IPS-NIHi7 (cell line): ENCODE measurements around the gene QDPR.
"Not testable (repeated sequence)": the region's sequence is repeated elsewhere in the genome, so short reads cannot be mapped to it uniquely, and the experiment has no call there.

Source experiments
- DNase-seq: peaks from one replicate; pipeline ENCODE4 v3.0.0; 2012; ENCODE audit warnings: mixed read lengths; ENCODE audit errors: extremely low spot score

QDPR gene

DNA sequence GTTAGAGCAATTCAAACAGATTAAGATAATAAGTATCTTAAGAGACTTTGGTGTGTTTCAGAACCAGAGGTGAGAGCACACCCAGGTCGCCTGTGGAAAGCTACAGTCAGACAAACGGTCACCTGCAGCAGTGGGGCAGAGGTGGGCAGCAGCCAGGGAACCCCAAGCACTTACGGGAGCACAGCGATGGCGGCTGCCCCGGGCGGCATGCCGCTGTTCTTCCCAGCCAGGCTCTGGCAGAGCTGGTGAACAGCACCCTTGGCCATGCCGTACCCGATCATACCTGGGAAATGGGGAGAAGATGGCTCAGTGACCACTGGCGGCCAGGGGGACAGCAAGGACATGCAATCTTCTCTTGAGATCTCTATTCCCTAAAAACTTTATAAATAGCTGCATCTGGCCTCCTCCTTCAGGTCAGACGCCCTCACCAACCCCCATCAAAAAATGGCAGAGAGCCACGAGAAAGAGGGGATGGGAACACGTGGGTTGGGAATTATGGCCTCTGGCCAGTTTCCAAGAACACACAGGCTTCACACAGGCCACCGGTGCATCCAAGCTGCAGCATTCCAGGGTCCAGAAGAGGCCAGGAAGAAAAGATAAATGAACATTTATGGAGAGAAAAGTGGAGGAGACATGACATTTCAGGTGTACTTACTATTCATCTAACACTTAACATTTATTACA is 19.7 kb downstream of the QDPR start:
- DNase-seq = no peak

DNA sequence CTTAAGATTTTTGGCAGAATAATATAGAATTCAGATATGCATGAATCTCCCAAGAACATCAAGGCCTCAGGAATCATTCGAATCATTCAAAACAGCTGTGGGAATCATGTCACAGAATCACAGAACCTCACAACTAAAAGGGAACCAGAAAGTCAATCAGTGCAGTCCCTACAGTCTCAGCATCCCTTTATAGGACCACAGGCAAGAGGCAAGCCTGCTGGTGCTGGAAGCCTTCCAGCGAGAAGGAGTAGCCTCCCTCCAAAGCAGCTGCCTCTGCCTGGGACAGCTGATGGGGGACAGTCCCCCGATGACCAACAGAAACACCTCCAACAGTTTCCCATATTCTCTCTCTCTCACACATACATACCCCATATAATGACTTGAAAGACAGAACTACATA is 20.7 kb downstream of the QDPR start:
- DNase-seq = no peak

DNA sequence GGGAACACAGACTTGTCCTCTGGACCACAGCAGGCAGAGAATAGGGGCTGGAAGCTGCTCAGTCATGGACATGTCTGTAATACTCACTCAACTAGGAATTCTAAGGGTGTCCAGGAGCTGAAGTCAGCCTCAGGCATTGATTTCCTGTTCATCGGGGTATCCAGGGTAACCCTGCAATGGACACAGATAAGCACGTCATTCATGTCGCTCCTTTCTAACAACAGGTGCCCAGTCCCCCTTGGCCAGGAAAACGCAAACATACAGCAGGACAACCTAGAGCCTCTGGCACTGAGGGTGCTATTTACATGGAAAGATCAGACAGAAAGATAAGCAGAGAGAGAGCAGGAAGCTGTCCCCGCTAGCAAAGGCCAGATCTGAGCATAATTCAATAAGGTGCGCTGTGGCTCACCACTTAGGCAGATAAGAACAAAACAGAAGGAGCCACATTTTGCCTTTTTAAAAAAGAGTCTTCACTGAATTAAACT is 21.3 kb downstream of the QDPR start:
- no peak for DNase-seq

DNA sequence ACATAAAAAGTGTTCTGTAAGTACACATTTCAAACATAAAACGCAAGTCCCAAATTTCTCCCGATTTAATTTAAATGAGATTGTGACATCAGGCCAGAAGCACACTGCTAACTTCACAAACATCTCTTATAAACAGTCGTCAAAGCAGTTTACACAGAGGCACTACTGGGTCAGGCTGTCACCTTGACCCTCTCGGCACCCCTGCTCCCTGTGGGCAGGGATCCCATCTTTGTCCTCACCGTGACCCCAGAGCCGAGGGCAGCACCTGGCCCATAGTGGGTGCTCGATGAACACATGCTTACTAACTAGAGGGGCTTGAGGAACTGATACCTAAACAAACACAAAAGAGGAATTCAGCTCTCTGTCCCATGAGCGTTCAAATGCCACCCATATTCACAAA is 22.2 kb downstream of the QDPR start:
- no peak for DNase-seq

DNA sequence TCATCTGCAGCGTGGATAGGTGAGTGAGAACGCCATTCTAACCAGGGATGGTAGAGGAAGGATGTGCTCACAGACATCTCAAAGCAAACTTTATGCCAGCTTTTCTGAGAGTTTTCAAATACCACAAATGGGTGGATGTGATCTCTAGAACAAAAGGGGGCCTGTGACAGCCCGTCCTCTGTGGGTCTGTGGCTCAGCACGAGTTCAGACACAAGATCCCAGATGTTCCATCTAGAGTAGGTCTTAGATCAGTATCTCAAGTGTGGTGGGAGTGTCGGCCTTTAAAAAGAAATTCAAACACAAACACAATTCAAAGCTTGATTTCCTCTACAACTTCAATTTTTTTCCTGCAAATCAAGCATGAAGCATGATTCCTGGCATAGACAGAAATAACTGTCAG is 22.8 kb downstream of the QDPR start:
- DNase-seq = no peak

DNA sequence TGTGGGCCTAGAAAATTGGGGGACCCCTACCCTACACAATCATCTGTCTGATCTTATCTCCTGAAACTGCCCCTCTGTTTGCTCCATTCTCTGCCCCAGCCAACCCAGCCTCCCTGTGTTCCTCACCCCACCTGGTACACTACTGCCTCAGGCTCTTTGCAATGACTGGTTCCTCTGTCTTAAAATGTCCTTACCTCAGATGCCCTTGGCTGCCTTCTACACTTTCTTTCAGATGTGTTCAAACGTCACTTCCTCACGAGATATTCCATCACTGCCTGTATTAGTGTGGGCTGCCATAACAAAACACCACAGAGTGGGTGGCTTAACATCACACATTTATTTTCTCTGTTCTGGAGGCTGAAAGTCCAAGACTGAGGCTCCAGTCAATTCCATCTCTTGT is 29.2 kb downstream of the QDPR start:
- no peak for DNase-seq

DNA sequence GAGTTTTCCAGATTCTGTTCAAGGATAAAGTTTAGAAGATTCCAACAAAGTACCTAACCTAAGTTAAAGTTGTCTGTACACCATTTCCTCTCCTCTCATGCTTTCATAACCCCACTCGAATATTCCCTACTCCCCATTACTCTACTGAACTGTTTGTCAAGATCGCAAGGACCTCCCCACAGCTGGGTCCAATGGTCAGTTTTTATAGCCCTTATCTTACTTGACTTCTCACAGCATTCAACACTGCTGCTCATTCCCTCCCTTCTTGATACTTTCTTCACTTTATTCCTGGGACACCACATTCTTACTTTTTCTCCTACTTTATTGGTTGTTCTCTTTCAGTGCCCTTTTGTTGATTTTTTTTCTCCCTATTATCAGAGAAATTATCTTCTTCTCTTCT is 30.9 kb downstream of the QDPR start:
- DNase-seq = no peak

DNA sequence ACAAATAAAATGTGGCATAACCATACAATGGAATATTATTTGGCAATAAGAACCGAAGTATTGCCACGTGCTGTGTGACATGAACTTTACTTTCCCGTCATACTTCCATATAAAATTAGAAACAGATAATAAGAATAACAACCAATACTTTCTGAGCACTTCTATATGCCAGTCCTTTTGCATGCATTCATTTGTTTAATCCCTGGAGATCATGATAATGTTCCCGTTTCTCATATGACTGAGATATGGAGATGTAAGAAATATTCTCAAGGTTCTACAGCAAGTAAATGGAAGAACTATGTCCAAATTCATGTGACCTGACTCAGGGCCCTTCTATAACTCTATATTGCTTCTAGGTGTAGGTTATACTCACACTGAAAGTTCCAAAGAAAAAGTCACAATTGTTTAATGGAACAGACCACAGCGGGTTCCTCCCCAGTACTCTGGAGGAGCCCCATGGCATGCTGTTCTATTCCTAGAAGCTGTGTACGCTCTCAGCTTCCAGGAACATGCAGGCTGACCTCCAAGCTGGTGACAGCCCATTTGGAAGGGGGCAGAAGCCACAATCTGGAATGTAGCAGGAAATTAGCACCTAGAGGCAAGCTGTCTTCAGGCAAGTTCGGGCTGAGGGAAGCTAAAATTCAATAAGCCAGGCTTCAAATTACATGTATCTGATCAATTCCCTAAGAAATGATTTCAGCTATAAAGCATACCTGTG is 31.5 kb downstream of the QDPR start:
- no peak for DNase-seq

DNA sequence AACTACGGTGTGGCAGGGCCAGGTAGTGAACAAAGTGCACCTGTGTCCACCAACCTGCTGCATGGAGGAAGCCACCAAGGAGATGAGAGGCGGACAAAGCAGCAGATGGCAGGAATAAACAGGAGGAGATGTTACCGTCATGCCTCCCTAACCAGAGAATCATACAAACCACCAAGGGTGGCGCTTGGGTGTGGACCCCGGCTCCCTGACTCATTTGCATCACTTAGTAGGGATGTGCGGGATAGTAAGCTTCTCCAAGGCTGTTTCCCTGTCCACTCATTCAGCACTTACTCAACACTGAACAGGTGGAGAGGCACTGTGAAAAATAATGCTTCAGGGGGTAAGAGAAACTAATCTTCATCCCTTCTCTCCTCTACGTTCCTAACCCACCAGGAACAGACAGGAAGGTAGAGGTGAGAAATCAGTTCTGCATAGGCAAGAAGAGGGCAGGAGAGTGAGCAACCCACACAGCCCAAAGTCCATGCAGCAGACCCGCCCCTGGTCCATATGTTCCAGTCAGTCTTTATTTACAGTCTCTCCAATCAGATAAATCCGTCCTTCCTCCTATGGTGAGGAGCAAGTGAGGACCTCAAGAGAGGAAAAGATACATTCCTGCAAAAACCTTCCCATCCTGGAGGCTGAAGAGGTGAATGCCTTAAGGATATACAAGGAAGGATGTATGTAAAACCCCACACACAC is 34.0 kb downstream of the QDPR start:
- no peak for DNase-seq

DNA sequence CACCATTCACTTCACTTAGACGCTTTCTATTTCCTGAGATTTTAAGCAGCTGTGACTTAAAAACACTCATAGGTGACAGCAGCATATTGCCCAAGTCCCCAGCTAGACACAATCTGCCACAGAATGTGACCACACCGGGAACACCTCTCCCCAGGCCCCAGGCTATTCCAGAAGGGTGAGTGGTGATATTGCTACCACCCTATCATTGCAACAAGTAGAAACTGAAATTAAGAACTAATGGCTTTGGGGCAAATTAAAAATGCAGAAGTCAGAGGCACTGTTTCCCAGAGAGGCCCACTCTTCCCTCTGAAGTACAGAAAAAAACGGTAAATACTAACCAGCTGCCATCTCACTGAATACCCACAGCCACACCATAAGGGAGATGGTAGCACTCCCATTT is 35.0 kb downstream of the QDPR start:
- DNase-seq = no peak

DNA sequence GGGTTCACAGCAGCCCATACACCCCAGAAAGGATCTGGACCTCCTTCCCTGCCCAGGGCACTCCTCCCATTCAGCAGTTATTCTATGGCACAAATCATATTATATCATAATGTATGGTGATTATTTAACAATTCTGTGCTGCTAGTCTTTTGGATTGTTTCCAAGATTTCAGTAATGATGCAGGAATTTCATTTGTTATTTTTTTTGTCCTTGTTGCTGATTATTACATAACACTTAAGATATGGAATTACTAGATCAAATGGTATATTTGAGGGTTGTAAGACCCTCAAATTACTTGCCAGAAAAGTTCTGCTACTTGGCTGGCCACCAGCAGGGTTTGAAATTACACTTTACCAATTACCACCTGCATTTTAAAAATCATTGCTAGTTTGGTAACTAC is 36.4 kb downstream of the QDPR start:
- DNase-seq = no peak

DNA sequence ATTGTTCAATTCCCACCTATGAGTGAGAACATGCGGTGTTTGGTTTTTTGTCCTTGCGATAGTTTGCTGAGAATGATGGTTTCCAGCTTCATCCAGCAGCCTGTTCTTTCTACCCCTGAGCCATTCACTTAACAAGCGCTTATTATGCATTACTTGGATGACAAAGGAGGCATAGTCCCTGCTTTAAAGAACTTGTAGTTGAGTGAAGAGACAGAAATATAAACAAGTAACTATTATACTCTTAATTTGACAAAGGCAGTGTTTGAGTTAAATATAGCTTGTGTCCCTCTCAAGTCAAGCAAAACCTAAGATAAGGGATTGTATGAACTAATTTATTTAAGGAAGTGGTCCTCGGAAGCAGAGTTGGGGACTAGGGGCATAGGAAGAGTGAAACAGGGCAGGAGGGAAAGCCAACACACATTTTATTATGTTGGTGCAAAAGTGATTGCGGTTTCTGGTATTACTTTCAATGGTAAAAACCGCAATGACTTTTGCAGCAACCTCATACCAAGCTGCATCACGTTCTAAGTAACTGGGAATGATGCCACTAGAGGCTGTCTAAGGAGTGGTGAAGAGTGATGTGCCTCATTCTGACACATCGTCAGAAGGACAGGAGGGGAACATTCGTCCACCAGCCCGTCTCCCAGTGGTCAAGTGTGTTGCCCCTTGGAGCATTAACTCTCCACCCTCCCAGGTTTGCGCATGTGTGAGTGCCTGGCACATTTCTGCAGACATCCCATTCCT is 41.8 kb downstream of the QDPR start:
- no peak for DNase-seq

DNA sequence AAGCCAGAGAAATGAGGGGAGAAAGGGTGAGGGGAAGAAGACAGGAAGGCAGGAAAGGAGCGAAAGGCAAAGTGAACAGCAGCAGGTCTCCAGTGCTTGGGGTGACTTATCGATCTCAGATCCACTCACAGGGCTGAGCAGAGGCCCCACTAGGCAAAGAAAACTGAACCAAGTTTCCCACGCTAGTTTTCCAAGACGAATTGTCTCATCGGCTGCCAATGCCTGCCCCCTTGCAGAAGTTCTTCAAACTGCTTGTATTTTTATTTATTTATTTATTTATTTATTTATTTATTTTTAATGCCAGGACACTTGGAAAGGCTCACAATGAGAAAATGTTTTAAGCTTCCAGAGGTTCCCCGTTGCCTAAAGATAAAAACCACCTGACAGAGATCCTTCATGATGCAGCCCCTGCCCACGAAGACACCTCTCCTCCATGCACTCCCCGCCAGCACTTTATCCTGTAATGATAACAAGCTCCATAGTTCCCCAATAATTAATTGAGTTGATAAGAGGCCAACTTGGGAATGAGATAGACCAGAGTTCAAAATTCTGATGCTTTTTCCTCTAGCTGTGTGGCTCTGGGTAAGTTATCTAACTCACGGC is 43.2 kb downstream of the QDPR start:
- peak; percentile 61 for DNase-seq

DNA sequence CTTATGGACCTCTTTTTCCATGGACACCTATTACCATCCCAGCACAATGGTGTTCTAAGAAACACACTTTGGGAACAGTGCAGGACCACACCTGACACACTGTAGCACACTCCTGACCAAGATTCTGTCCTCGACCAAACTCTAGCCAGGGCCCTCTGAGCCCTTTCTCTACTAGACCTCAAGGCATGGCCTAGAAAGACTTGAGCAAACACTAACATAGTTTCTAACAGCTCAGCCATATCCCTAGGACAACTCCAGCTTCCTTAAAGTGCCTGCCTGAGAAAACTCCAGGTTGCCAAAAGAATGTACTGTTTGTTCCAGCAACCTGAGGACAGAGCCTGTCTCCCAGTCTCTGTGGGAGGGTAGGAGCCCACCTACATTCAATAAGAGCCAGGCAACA is 48.3 kb downstream of the QDPR start:
- no peak for DNase-seq

DNA sequence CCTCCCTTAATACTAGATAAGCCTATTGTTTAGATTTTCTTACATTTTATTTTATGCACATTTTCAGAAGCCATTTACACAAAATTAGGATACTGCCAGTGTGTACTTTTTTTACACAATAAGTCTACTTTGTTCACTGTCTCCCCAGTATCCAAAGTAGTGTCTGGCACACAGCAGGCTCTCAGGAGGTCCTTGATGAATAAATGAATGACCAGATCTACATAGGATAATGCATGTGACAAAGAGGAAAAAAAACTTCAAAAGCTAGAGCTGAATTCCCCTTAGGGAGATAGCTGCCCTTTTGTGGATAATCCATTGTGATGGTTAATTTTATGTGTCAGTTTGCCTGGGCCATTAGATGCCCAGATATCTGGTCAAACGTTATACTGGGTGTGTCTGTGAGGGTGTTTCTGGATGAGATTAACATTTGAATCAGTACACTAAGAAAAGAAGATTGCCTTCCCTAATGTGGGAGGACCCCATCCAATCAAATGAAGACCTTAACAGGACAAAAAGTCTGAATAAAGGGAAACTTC is 61.6 kb downstream of the QDPR start:
- DNase-seq = no peak

DNA sequence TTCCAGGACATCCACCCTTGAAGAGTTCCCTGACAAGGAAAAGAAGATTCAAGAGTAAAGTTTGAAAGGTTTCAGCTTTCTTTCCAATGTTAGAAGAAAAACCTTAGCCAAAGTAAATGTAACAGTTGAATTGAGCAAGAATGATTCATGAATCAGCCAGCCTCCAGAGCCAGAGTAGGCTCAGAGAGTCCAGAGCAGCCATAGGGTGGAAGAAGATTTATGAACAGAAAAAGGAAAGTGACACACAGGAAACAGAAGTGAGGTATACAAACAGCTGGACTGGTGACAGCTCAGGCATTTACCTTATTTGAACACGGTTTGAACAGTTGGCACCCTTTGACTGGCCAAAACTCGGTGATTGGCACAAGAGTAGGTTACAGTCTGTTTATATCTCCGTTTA is 63.2 kb downstream of the QDPR start:
- DNase-seq = no peak

DNA sequence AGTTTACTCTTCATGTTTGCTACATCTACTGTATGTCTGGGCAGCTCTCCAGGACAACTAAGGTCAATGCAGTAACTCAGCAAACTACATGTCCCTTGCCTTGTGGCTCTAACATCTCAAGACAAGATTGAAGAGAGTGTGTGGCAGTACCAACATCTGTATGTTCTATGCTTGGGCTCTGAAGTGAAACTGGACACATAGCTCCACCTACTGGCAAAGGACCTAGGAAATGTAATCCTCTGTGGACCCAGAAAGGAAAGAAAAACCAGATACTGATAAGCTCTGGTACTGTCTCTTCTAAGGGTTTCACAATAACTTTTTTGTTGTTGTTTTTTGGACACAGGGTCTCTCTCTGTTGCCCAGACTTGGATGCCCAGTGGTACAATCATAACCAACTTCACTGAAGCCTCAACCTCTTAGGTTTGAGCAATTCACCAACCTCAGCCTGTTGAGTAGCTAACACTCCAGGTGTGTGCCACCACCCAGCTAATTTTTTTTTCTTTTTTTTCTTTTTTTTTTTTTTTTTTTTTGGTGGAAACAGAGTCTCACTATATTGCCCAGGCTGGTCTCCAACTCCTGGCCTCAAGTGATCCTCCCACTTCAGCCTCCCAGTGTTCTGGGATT is 64.1 kb downstream of the QDPR start:
- DNase-seq = peak; percentile 79

DNA sequence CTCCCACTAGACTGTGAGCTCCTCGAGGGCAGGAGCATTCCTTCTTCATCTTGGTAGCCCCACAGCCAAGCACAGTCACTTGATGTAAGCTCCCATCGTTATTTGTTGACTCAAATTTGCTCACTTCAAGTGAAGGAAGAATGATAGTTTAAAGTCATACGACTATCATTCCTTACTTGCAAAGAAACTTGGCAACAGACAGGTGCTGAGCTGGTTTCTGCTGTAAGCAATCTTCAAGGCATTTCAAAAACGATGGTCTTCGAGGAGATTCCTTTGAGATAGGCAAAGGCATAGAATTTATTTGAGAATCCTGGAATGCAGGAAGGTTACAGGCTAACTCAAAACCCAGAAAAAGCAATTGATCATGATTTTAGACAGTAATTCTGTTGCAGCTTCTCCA is 64.8 kb downstream of the QDPR start:
- no peak for DNase-seq

DNA sequence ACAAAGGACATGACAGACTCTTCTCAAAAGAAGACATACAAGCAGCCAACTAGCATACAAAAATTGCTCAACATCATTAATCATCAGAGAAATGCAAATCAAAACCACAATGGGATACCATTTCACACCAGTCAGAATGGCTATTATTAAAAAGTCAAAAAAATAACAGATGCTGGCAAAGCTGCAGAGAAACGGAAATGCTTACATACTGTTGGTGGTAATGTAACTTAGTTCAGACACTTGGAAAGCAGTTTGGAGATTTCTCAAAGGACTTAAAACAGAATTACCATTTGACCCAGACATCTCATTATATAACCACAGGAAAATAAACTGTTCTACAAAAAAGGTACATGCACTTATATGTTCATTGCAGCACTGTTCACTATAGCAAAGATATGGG is 69.4 kb downstream of the QDPR start:
- DNase-seq = not testable (repeated sequence)

DNA sequence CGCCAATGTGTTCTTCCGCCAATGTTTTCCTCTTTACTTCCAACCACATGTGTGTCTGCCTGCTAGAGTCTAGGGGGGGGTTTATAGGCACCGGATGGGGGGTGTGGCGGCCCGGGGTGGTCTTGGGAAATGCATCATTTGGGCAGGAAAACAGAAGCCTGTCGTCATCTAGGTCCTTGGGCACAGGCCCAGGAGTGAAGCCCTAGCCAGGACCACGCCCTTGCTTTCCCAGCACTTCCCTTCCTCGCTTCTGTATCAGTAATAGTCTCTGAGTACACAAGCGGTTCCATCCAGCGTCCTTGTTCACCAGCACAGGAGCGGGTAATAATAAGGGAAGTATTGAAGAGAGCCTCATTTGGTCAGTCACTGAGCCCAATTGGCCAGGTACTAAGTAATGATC is 74.5 kb downstream of the QDPR start:
- no peak for DNase-seq

DNA sequence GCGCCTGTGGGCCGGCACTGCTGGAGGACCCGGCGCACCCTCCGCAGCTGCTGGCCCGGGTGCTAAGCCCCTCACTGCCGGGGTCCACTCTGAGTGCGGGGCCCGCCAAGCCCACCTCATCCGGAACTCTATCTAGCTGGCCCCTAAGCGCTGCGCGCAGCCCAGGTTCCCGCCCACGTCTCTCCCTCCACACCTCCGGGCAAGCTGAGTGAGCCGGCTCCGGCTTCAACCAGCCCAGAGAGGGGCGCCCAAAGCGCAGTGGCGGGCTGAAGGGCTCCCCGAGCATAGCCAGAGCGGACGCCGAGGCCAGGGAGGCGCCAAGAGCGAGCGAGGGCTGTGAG is 75.2 kb downstream of the QDPR start:
- no peak for DNase-seq
